Measurements from ENCODE around the gene MED27.

DNA sequence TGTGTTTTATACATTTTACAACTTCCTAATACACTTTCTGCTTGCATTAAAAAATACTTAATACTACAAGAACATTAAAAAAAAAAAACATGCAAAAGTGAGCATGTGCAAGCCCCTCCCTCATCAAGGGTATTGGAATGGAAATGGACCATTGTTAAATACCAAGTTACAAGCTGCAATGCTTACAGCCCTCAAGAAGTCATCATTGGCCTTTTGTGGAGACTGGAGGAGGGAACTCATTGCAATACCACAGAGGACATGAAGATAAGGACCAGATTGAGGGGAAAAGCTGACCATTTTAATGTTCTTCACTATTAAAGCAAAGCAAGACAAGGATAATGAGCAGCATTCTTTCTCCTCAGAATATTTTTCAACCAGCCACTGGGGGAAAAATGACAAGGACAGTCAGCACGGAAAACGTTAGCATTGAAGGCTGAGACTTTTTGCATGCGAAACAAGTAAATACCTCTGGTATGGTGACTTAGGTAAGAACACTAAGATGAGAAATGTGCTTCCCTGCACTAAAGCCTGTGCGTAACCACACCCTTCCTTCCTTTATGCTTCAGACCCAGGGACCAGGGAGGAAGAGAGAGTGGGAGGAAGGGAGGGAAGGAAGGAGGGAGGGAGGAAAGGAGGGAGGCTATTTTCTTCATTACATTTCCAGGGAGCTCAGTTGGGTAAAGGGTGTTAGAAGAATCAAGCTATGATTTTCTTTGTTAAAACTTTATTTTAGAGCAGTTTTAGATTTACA lies 198.7 kb downstream of the MED27 start:
- TF ChIP-seq POLR2AphosphoS5 (IDR thresholded peaks at IDR 0.05; ENCODE audit: insufficient read depth in 1 of 2, low read depth in 1 of 2), result no peak
- TF ChIP-seq CTCF (IDR thresholded peaks at IDR 0.05), result no peak
- no peak for TF ChIP-seq POLR2A (IDR thresholded peaks at IDR 0.05)
